ENCODE data around the gene XAB2.

The XAB2 gene

GRCh38 chr19:7618771-7619510 is 10.4 kb downstream of the XAB2 start:
- POLR2A ChIA-PET: interaction anchor here (0.6 kb wide), 1 partner anchor 14 kb away, joined by 3 read pairs; no protein-coding TSS in a partner anchor
- WGBS (ENCODE audit: insufficient coverage): 98% methylated on average over 15 of the region's 21 CpGs
- H3K27ac ChIP-seq (ENCODE audit: insufficient read depth in 1 of 2, low read depth in 1 of 2, low read length in 2 of 2, poor library complexity in 1 of 2, severe bottlenecking in 2 of 2): no peak overlapping the region

GRCh38 chr19:7618348-7618747 is 11.0 kb downstream of the XAB2 start:
- H3K4me1 ChIP-seq (ENCODE audit: control extremely low read depth in 1 of 4, control insufficient read depth in 4 of 4, insufficient read depth in 4 of 4, low read length in 3 of 4): no peaks in the 10 kb centered on the region
- no peaks in the 10 kb centered on the region for H3K9me3 ChIP-seq (ENCODE audit: control extremely low read depth in 1 of 5, control insufficient read depth in 4 of 5, insufficient read depth in 2 of 5, low read depth in 1 of 5, low read length in 4 of 5)
- CTCF ChIA-PET: interaction anchor here (0.6 kb wide), 1 partner anchor 36 kb away, joined by 3 read pairs; no protein-coding TSS in a partner anchor
- DNase-seq: no peak
- H3K36me3 ChIP-seq (ENCODE audit: control insufficient read depth in 4 of 4, insufficient read depth in 4 of 4, low read length in 3 of 4): peaks cover 7 to 54% (median 33%) of the 10 kb centered on the region in 4 experiments
- 94% methylated on average over 4 of the region's 4 CpGs for WGBS (ENCODE audit: insufficient coverage)
- POLR2A ChIA-PET: interaction anchor here (0.6 kb wide), 1 partner anchor 14 kb away, joined by 3 read pairs; no protein-coding TSS in a partner anchor
- H3K27ac ChIP-seq (ENCODE audit: insufficient read depth in 1 of 2, low read depth in 1 of 2, low read length in 2 of 2, poor library complexity in 1 of 2, severe bottlenecking in 2 of 2): no peak overlapping the region
- no peaks in the 10 kb centered on the region for H3K27me3 ChIP-seq (replicated peaks in 2 of 5; ENCODE audit: control insufficient read depth in 4 of 5, insufficient read depth in 5 of 5, low read length in 4 of 5)
- no peak overlapping the region for H3K4me3 ChIP-seq (ENCODE audit: control insufficient read depth in 1 of 7, extremely low read depth in 1 of 7, insufficient read depth in 4 of 7, low read depth in 2 of 7, low read length in 6 of 7)

More at GRCh38 chr19:7618771-7619510, 10.4 kb downstream of the XAB2 start:
- no peak for DNase-seq
- H3K27me3 ChIP-seq (replicated peaks in 2 of 5; ENCODE audit: control insufficient read depth in 4 of 5, insufficient read depth in 5 of 5, low read length in 4 of 5): no peaks in the 10 kb centered on the region
- peaks cover 7 to 59% (median 37%) of the 10 kb centered on the region in 4 experiments for H3K36me3 ChIP-seq (ENCODE audit: control insufficient read depth in 4 of 4, insufficient read depth in 4 of 4, low read length in 3 of 4)
- no peak overlapping the region for H3K4me3 ChIP-seq (ENCODE audit: control insufficient read depth in 1 of 7, extremely low read depth in 1 of 7, insufficient read depth in 4 of 7, low read depth in 2 of 7, low read length in 6 of 7)
- H3K9me3 ChIP-seq (ENCODE audit: control extremely low read depth in 1 of 5, control insufficient read depth in 4 of 5, insufficient read depth in 2 of 5, low read depth in 1 of 5, low read length in 4 of 5): no peaks in the 10 kb centered on the region
- H3K4me1 ChIP-seq (ENCODE audit: control extremely low read depth in 1 of 4, control insufficient read depth in 4 of 4, insufficient read depth in 4 of 4, low read length in 3 of 4): no peaks in the 10 kb centered on the region
- CTCF ChIA-PET: no interaction called here

GRCh38 chr19:7617735-7618134 is 11.6 kb downstream of the XAB2 start:
- Histone ChIP-seq H3K9me3 (ENCODE audit: control extremely low read depth in 1 of 5, control insufficient read depth in 4 of 5, insufficient read depth in 2 of 5, low read depth in 1 of 5, low read length in 4 of 5) (no peaks in the 10 kb centered on the region), H3K4me3 (ENCODE audit: control insufficient read depth in 1 of 7, extremely low read depth in 1 of 7, insufficient read depth in 4 of 7, low read depth in 2 of 7, low read length in 6 of 7) (no peak overlapping the region), H3K4me1 (ENCODE audit: control extremely low read depth in 1 of 4, control insufficient read depth in 4 of 4, insufficient read depth in 4 of 4, low read length in 3 of 4) (no peaks in the 10 kb centered on the region), H3K36me3 (ENCODE audit: control insufficient read depth in 4 of 4, insufficient read depth in 4 of 4, low read length in 3 of 4) (peaks cover 3 to 48% (median 27%) of the 10 kb centered on the region in 4 experiments), H3K27me3 (replicated peaks in 2 of 5; ENCODE audit: control insufficient read depth in 4 of 5, insufficient read depth in 5 of 5, low read length in 4 of 5) (no peaks in the 10 kb centered on the region), H3K27ac (ENCODE audit: insufficient read depth in 1 of 2, low read depth in 1 of 2, low read length in 2 of 2, poor library complexity in 1 of 2, severe bottlenecking in 2 of 2) (no peak overlapping the region)
- no peak for DNase-seq
- ChIA-PET CTCF (interaction anchor here (0.6 kb wide), 1 partner anchor 37 kb away, joined by 3 read pairs; no protein-coding TSS in a partner anchor), POLR2A (no interaction called here)
- 94% methylated on average over 25 of the region's 28 CpGs for WGBS (ENCODE audit: insufficient coverage)

GRCh38 chr19:7617172-7617571 is 12.2 kb downstream of the XAB2 start:
- POLR2A ChIA-PET: no interaction called here

GRCh38 chr19:7614859-7615741 is 14.2 kb downstream of the XAB2 start:
- H3K27ac ChIP-seq (ENCODE audit: insufficient read depth in 1 of 2, low read depth in 1 of 2, low read length in 2 of 2, poor library complexity in 1 of 2, severe bottlenecking in 2 of 2): no peak overlapping the region
- H3K36me3 ChIP-seq (ENCODE audit: control insufficient read depth in 4 of 4, insufficient read depth in 4 of 4, low read length in 3 of 4): peaks cover 0 to 22% (median 9%) of the 10 kb centered on the region in 4 experiments
- ChIA-PET CTCF (no interaction called here), POLR2A (no interaction called here)
- H3K4me1 ChIP-seq (ENCODE audit: control extremely low read depth in 1 of 4, control insufficient read depth in 4 of 4, insufficient read depth in 4 of 4, low read length in 3 of 4): no peaks in the 10 kb centered on the region
- H3K9me3 ChIP-seq (ENCODE audit: control extremely low read depth in 1 of 5, control insufficient read depth in 4 of 5, insufficient read depth in 2 of 5, low read depth in 1 of 5, low read length in 4 of 5): no peaks in the 10 kb centered on the region
- no peak for DNase-seq
- 94% methylated on average over 40 of the region's 59 CpGs for WGBS (ENCODE audit: insufficient coverage)
- H3K27me3 ChIP-seq (replicated peaks in 2 of 5; ENCODE audit: control insufficient read depth in 4 of 5, insufficient read depth in 5 of 5, low read length in 4 of 5): no peaks in the 10 kb centered on the region
- no peak overlapping the region for H3K4me3 ChIP-seq (ENCODE audit: control insufficient read depth in 1 of 7, extremely low read depth in 1 of 7, insufficient read depth in 4 of 7, low read depth in 2 of 7, low read length in 6 of 7)

More at GRCh38 chr19:7617172-7617571, 12.2 kb downstream of the XAB2 start:
- DNase-seq: no peak
- 95% methylated on average over 6 of the region's 12 CpGs for WGBS (ENCODE audit: insufficient coverage)
- Histone ChIP-seq H3K4me1 (ENCODE audit: control extremely low read depth in 1 of 4, control insufficient read depth in 4 of 4, insufficient read depth in 4 of 4, low read length in 3 of 4) (no peaks in the 10 kb centered on the region), H3K9me3 (ENCODE audit: control extremely low read depth in 1 of 5, control insufficient read depth in 4 of 5, insufficient read depth in 2 of 5, low read depth in 1 of 5, low read length in 4 of 5) (no peaks in the 10 kb centered on the region), H3K36me3 (ENCODE audit: control insufficient read depth in 4 of 4, insufficient read depth in 4 of 4, low read length in 3 of 4) (peaks cover 0 to 42% (median 23%) of the 10 kb centered on the region in 4 experiments), H3K27me3 (replicated peaks in 2 of 5; ENCODE audit: control insufficient read depth in 4 of 5, insufficient read depth in 5 of 5, low read length in 4 of 5) (no peaks in the 10 kb centered on the region), H3K4me3 (ENCODE audit: control insufficient read depth in 1 of 7, extremely low read depth in 1 of 7, insufficient read depth in 4 of 7, low read depth in 2 of 7, low read length in 6 of 7) (no peak overlapping the region), H3K27ac (ENCODE audit: insufficient read depth in 1 of 2, low read depth in 1 of 2, low read length in 2 of 2, poor library complexity in 1 of 2, severe bottlenecking in 2 of 2) (no peak overlapping the region)
- CTCF ChIA-PET: no interaction called here

GRCh38 chr19:7612282-7613274 is 16.8 kb downstream of the XAB2 start:
- ChIA-PET POLR2A (no interaction called here), CTCF (no interaction called here)
- Histone ChIP-seq H3K27ac (ENCODE audit: insufficient read depth in 1 of 2, low read depth in 1 of 2, low read length in 2 of 2, poor library complexity in 1 of 2, severe bottlenecking in 2 of 2) (no peak overlapping the region), H3K4me1 (ENCODE audit: control extremely low read depth in 1 of 4, control insufficient read depth in 4 of 4, insufficient read depth in 4 of 4, low read length in 3 of 4) (no peaks in the 10 kb centered on the region), H3K4me3 (ENCODE audit: control insufficient read depth in 1 of 7, extremely low read depth in 1 of 7, insufficient read depth in 4 of 7, low read depth in 2 of 7, low read length in 6 of 7) (no peak overlapping the region), H3K9me3 (ENCODE audit: control extremely low read depth in 1 of 5, control insufficient read depth in 4 of 5, insufficient read depth in 2 of 5, low read depth in 1 of 5, low read length in 4 of 5) (no peaks in the 10 kb centered on the region), H3K36me3 (ENCODE audit: control insufficient read depth in 4 of 4, insufficient read depth in 4 of 4, low read length in 3 of 4) (peaks cover 0 to 2% (median 0%) of the 10 kb centered on the region in 4 experiments), H3K27me3 (replicated peaks in 2 of 5; ENCODE audit: control insufficient read depth in 4 of 5, insufficient read depth in 5 of 5, low read length in 4 of 5) (no peaks in the 10 kb centered on the region)
- 95% methylated on average over 67 of the region's 81 CpGs for WGBS (ENCODE audit: insufficient coverage)
- DNase-seq: no peak
